DMS153 treated with DMSO at 0.1 percent for 48 hours (cell line): ENCODE data around the gene GABRG3.

Experiments
- DNase-seq: peaks from one replicate; lab custom pipeline; 2025; ENCODE audit not compliant: unreplicated experiment; lab: John Stamatoyannopoulos, UW

Gene GABRG3

GRCh38 chr15:27094235-27094634 is 123.3 kb downstream of the GABRG3 start:
- DNase-seq, result no peak

- DNase-seq, result no peak
Measured at GRCh38 chr15:27095886-27096624, 125.1 kb downstream of the GABRG3 start.

- no peak for DNase-seq
Measured at GRCh38 chr15:27097506-27097905, 126.5 kb downstream of the GABRG3 start.

GRCh38 chr15:27101982-27102381 is 131.0 kb downstream of the GABRG3 start:
- DNase-seq, result no peak

GRCh38 chr15:27111323-27111722 is 140.3 kb downstream of the GABRG3 start:
- DNase-seq, result no peak

GRCh38 chr15:27114473-27114872 is 143.5 kb downstream of the GABRG3 start:
- DNase-seq, result no peak

- DNase-seq, result no peak
Measured at GRCh38 chr15:27119695-27120266, 148.8 kb downstream of the GABRG3 start.

GRCh38 chr15:27121672-27122071 is 150.7 kb downstream of the GABRG3 start:
- no peak for DNase-seq

GRCh38 chr15:27123291-27123690 is 152.3 kb downstream of the GABRG3 start:
- DNase-seq, result no peak

GRCh38 chr15:27123808-27124207 is 152.8 kb downstream of the GABRG3 start:
- DNase-seq, result no peak

- no peak for DNase-seq
Measured at GRCh38 chr15:27124287-27124871, 153.4 kb downstream of the GABRG3 start.

- DNase-seq, result no peak
Measured at GRCh38 chr15:27125185-27125584, 154.2 kb downstream of the GABRG3 start.

- DNase-seq, result no peak
Measured at GRCh38 chr15:27126449-27126848, 155.5 kb downstream of the GABRG3 start.

- DNase-seq, result no peak
Measured at GRCh38 chr15:27127815-27128570, 157.0 kb downstream of the GABRG3 start.

GRCh38 chr15:27133249-27133648 is 162.3 kb downstream of the GABRG3 start:
- DNase-seq, result no peak

- no peak for DNase-seq
Measured at GRCh38 chr15:27134481-27134880, 163.5 kb downstream of the GABRG3 start.

GRCh38 chr15:27135151-27135550 is 164.2 kb downstream of the GABRG3 start:
- DNase-seq, result no peak

GRCh38 chr15:27137127-27137526 is 166.1 kb downstream of the GABRG3 start:
- DNase-seq, result no peak

- DNase-seq, result no peak
Measured at GRCh38 chr15:27165590-27165989, 194.6 kb downstream of the GABRG3 start.

- no peak for DNase-seq
Measured at GRCh38 chr15:27166917-27167316, 195.9 kb downstream of the GABRG3 start.

- DNase-seq, result no peak
Measured at GRCh38 chr15:27167738-27168137, 196.8 kb downstream of the GABRG3 start.

GRCh38 chr15:27170851-27171250 is 199.9 kb downstream of the GABRG3 start:
- no peak for DNase-seq
